HEK293 (cell line): ENCODE data around the gene CTDSP2.
A peak's percentile ranks its signal among the peaks of the same experiment; 100 is the strongest.
"Not testable (repeated sequence)": the region's sequence is repeated elsewhere in the genome, so short reads cannot be mapped to it uniquely, and the experiment has no call there.

Source experiments
- CTCF ChIA-PET: fragments of 350-600 bp; formaldehyde crosslinking; extraction: SDS; loops from one replicate; lab custom pipeline; 2021; ENCODE audit warnings: antibody characterized with exemption; lab: Yijun Ruan, JAX
- POLR2A ChIA-PET: fragments of 300-600 bp; formaldehyde crosslinking; extraction: SDS; loops from one replicate; lab custom pipeline; 2020; ENCODE audit warnings: antibody characterized with exemption, inconsistent platforms; lab: Yijun Ruan, JAX
- H3K27ac ChIP-seq: fragments of 200-500 bp; sonication (Bioruptor generic); 2 replicates; pipeline ENCODE4 v1.5.1; 2014; ENCODE audit warnings: low read depth, low read length, control low read depth, inconsistent platforms; ENCODE audit errors: extremely low read depth
- H3K36me3 ChIP-seq, 2 experiments: fragments of 200-500 bp in 1 of 2; sonication (Bioruptor generic) in 1 of 2; 1 replicate in 1 of 2; 2 replicates in 1 of 2; pipeline ENCODE4 v1.5.1; 2014 to 2017; ENCODE audit warnings: inconsistent platforms in 2 of 2, low read length in 2 of 2; ENCODE audit not compliant: control insufficient read depth in 2 of 2, insufficient read depth in 1 of 2
- H3K4me1 ChIP-seq: fragments of 200-500 bp; sonication (Bioruptor generic); 2 replicates; pipeline ENCODE4 v1.5.1; 2014; ENCODE audit warnings: mild to moderate bottlenecking, low read length, inconsistent platforms; ENCODE audit not compliant: control insufficient read depth, insufficient read depth
- H3K4me3 ChIP-seq: 2 replicates; pipeline ENCODE4 v1.5.1; 2011; ENCODE audit warnings: low read depth, mild to moderate bottlenecking, control low read depth, low read length, moderate library complexity
- H3K9me3 ChIP-seq: fragments of 200-500 bp; sonication (Bioruptor generic); 2 replicates; pipeline ENCODE4 v1.5.1; 2014; ENCODE audit warnings: low read depth, low read length, inconsistent platforms; ENCODE audit not compliant: control insufficient read depth, insufficient read depth
- KLF16 ChIP-seq: fragments of 450-650 bp; formaldehyde crosslinking; IDR thresholded peaks from 2 replicates; pipeline ENCODE4 v1.5.1; 2017; ENCODE audit warnings: missing biosample characterization, missing genetic modification characterization
- KLF7 ChIP-seq: fragments of 450-650 bp; formaldehyde crosslinking; IDR thresholded peaks from 2 replicates; pipeline ENCODE4 v1.5.1; 2016; ENCODE audit warnings: missing biosample characterization, missing genetic modification characterization, borderline replicate concordance
- PATZ1 ChIP-seq: fragments of 450-650 bp; formaldehyde crosslinking; IDR thresholded peaks from 2 replicates; pipeline ENCODE4 v1.5.1; 2016; ENCODE audit warnings: missing biosample characterization, missing genetic modification characterization
- PRDM10 ChIP-seq: fragments of 450-650 bp; formaldehyde crosslinking; IDR thresholded peaks from 2 replicates; pipeline ENCODE4 v1.5.1; 2016; ENCODE audit warnings: missing biosample characterization, missing genetic modification characterization
- ZBTB17 ChIP-seq: fragments of 450-650 bp; formaldehyde crosslinking; IDR thresholded peaks from 2 replicates; pipeline ENCODE4 v1.5.1; 2016; ENCODE audit warnings: missing biosample characterization, missing genetic modification characterization
- ZBTB20 ChIP-seq: fragments of 450-650 bp; formaldehyde crosslinking; IDR thresholded peaks from 2 replicates; pipeline ENCODE4 v1.5.1; 2016; ENCODE audit warnings: missing biosample characterization, missing genetic modification characterization
- ZFP41 ChIP-seq: fragments of 450-650 bp; formaldehyde crosslinking; IDR thresholded peaks from 2 replicates; pipeline ENCODE4 v1.5.1; 2016; ENCODE audit warnings: missing biosample characterization, missing genetic modification characterization, borderline replicate concordance
- ZNF10 ChIP-seq: fragments of 450-650 bp; formaldehyde crosslinking; IDR thresholded peaks from 2 replicates; pipeline ENCODE4 v1.5.1; 2017; ENCODE audit warnings: missing biosample characterization, missing genetic modification characterization
- ZNF157 ChIP-seq: fragments of 450-650 bp; formaldehyde crosslinking; IDR thresholded peaks from 2 replicates; pipeline ENCODE4 v1.5.1; 2016; ENCODE audit warnings: missing biosample characterization, missing genetic modification characterization
- ZNF398 ChIP-seq: fragments of 450-650 bp; formaldehyde crosslinking; IDR thresholded peaks from 2 replicates; pipeline ENCODE4 v1.5.1; 2017; ENCODE audit warnings: missing biosample characterization, missing genetic modification characterization
- ZNF501 ChIP-seq: fragments of 450-650 bp; formaldehyde crosslinking; IDR thresholded peaks from 2 replicates; pipeline ENCODE4 v1.5.1; 2016; ENCODE audit warnings: missing biosample characterization, missing genetic modification characterization
- ZNF600 ChIP-seq: fragments of 450-650 bp; formaldehyde crosslinking; IDR thresholded peaks from 2 replicates; pipeline ENCODE4 v1.5.1; 2016; ENCODE audit warnings: missing biosample characterization, missing genetic modification characterization
- ZNF645 ChIP-seq: fragments of 450-650 bp; formaldehyde crosslinking; IDR thresholded peaks from 2 replicates; pipeline ENCODE4; 2016; ENCODE audit warnings: missing biosample characterization, missing genetic modification characterization
- ZNF660 ChIP-seq: fragments of 450-650 bp; IDR thresholded peaks from 2 replicates; pipeline ENCODE4 v1.5.1; 2018; ENCODE audit warnings: missing biosample characterization, mild to moderate bottlenecking, missing genetic modification characterization
- ZNF692 ChIP-seq: fragments of 450-650 bp; formaldehyde crosslinking; IDR thresholded peaks from 2 replicates; pipeline ENCODE4 v1.5.1; 2016; ENCODE audit warnings: missing biosample characterization, missing genetic modification characterization

CTDSP2 gene

GRCh38 chr12:57850854-57851430 is 4.4 kb upstream of the CTDSP2 start:
- no peak for TF ChIP-seq ZNF10 (tag by site-specific recombination)
- peak; percentile 86 for TF ChIP-seq PRDM10 (tag by site-specific recombination)
- no peak for TF ChIP-seq ZNF645 (tag by site-specific recombination)
- TF ChIP-seq KLF16 (tag by site-specific recombination) = no peak
- no peak for TF ChIP-seq ZFP41
- no peak for TF ChIP-seq ZNF600 (tag by site-specific recombination)
- Histone ChIP-seq H3K27ac (no peak overlapping the region), H3K9me3 (no peaks in the 10 kb centered on the region), H3K36me3 (no peaks in the 10 kb centered on the region), H3K4me3 (no peak overlapping the region), H3K4me1 (no peaks in the 10 kb centered on the region)
- CTCF ChIA-PET = interaction anchor here (0.6 to 1.2 kb wide), 4 partner anchors 9 to 26 kb away, joined by 3 to 6 read pairs (median 6); no protein-coding TSS in a partner anchor
- POLR2A ChIA-PET = interaction anchor here (1.0 to 1.9 kb wide), 2 partner anchors 14 to 46 kb away, joined by 3 to 7 read pairs; no protein-coding TSS in a partner anchor

- H3K4me1 ChIP-seq, H3K9me3 ChIP-seq, POLR2A ChIA-PET, H3K4me3 ChIP-seq, CTCF ChIA-PET, H3K36me3 ChIP-seq, H3K27ac ChIP-seq: not testable (repeated sequence)
Observed at GRCh38 chr12:57849447-57849846, 2.9 kb upstream of the CTDSP2 start.

GRCh38 chr12:57849035-57849434 is 2.5 kb upstream of the CTDSP2 start:
- H3K4me1 ChIP-seq = 0 out of 2 replicates have a peak, but pooled peaks cover 3% of the 10 kb centered on the region
- CTCF ChIA-PET = no interaction called here
- no peaks in the 10 kb centered on the region for H3K9me3 ChIP-seq
- H3K4me3 ChIP-seq = no peak overlapping the region
- H3K36me3 ChIP-seq = no peaks in the 10 kb centered on the region
- TF ChIP-seq ZNF157 (tag by site-specific recombination) (no peak), ZNF398 (tag by site-specific recombination) (peak; percentile 51; the same call in 1 of the 2 replicates), KLF7 (tag by site-specific recombination) (no peak), ZBTB20 (tag by site-specific recombination) (0 out of 2 replicates have a peak, but pooled peaks have one; percentile 24), ZBTB17 (0 out of 2 replicates have a peak, but pooled peaks have one; percentile 14), ZNF660 (peak; percentile 38; the same call in 1 of the 2 replicates), PATZ1 (tag by site-specific recombination) (peak; percentile 43; the same call in 1 of the 2 replicates), ZNF501 (tag by site-specific recombination) (no peak), ZNF692 (tag by site-specific recombination) (0 out of 2 replicates have a peak, but pooled peaks have one; percentile 18)
- TF ChIP-seq, all 188 proteins: peak for 6
- no peak overlapping the region for H3K27ac ChIP-seq
- POLR2A ChIA-PET = interaction anchor here (5.2 kb wide), 2 partner anchors 16 to 46 kb away, joined by 41 to 61 read pairs; no protein-coding TSS in a partner anchor
